Gastroesophageal sphincter (tissue), 4 donors: ENCODE measurements around the gene DICER1. TPM values are rescaled to one million over a fixed set of nuclear protein-coding genes. Genes with fewer than 3 reads are reported as not detected.

ENCODE experiments used
- ATAC-seq: fragments of 150-250 bp; one replicate; pipeline ENCODE4 v1.9.1; 2016; ENCODE audit warnings: mild to moderate bottlenecking, moderate library complexity
- H3K27ac ChIP-seq, 4 donors: fragments of 200-600 bp; sonication (generic) in 3 of 4; 1 replicate in 3 of 4; 2 replicates in 1 of 4; pipeline ENCODE4 v1.5.1; 2016 to 2019
- H3K27me3 ChIP-seq: fragments of 200-600 bp; sonication (generic); one replicate; pipeline ENCODE4 v1.5.1; 2019
- H3K36me3 ChIP-seq, 2 donors: fragments of 200-600 bp; sonication (generic); one replicate each; pipeline ENCODE4 v1.5.1; 2019; ENCODE audit warnings: control low read depth in 1 of 2
- H3K4me1 ChIP-seq, 3 donors: fragments of 200-600 bp; sonication (generic); 1 replicate in 2 of 3; 2 replicates in 1 of 3; pipeline ENCODE4 v1.5.1; 2016 to 2019; ENCODE audit warnings: control low read depth in 2 of 3
- H3K4me3 ChIP-seq, 2 donors: fragments of 200-600 bp; sonication (generic); one replicate each; pipeline ENCODE4 v1.5.1; 2019; ENCODE audit warnings: mild to moderate bottlenecking in 1 of 2, moderate library complexity in 1 of 2
- H3K9me3 ChIP-seq, 3 donors: fragments of 200-600 bp; sonication (generic); one replicate each; pipeline ENCODE4 v1.5.1; 2017 to 2019; ENCODE audit warnings: control low read depth in 2 of 3
- EP300 ChIP-seq: sonication (generic); formaldehyde crosslinking; IDR thresholded peaks from one replicate; pipeline ENCODE4 v1.6.1; 2017; ENCODE audit warnings: antibody characterized with exemption, mild to moderate bottlenecking
- POLR2A ChIP-seq, 2 donors: fragments of 450-650 bp; IDR thresholded peaks; one replicate each; pipeline ENCODE4 v1.6.1; 2017; ENCODE audit warnings: antibody characterized with exemption in 2 of 2, mild to moderate bottlenecking in 2 of 2, moderate library complexity in 1 of 2
- POLR2AphosphoS5 ChIP-seq: sonication (generic); formaldehyde crosslinking; IDR thresholded peaks from one replicate; pipeline ENCODE4 v1.6.1; 2017; ENCODE audit warnings: antibody characterized with exemption
- WGBS, 2 donors: methylation state at CpG; one replicate each; pipeline ENCODE4 v1.1.5; 2018; ENCODE audit warnings: low coverage in 1 of 2; 5-methylcytosine and 5-hydroxymethylcytosine counted together
- total RNA-seq, 4 donors: library from RNA; depleted of rRNA; stranded (reverse); fragments of >200 nt; gene quantifications; one replicate each; pipeline ENCODE4 v1.1.0, GENCODE V29; 2016
- TF ChIP-seq, protein P1 (sequence below), 4 experiments: fragments of 200-600 bp in 2 of 4; fragments of 450-650 bp in 2 of 4; sonication (generic) in 1 of 4; IDR thresholded peaks; one replicate each; pipeline ENCODE4 v1.5.1; 2017 to 2019; ENCODE audit warnings: antibody characterized with exemption in 4 of 4, mild to moderate bottlenecking in 2 of 4, moderate library complexity in 2 of 4

Gene DICER1
- total RNA-seq, 4 donors from 2014 or later: 57.5 to 74.9 (median 68.6) TPM

DNA sequence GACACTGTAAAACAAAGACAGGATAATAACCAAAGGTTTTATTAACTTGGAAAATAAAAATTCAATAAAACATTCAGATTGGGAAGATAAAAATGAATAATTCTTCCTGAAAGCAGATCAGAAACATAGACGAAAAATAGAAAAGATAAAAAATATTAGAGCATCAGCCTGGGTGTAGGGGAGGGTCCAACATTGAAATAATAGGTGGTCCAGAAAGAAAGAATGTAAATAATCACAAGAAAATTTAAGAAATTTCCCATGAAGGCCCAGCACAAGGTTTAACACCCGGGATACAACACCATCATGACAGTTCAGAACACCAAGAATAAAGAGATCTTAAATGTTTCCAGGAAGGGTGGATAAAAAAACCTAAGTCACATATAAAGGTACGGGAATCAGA, 31.1 kb upstream of the DICER1 start:
- H3K27me3 ChIP-seq: no peaks in the 10 kb centered on the region
- no peaks in the 10 kb centered on the region for H3K9me3 ChIP-seq
- no peak overlapping the region for H3K4me3 ChIP-seq
- TF ChIP-seq POLR2AphosphoS5: no peak
- TF ChIP-seq POLR2A (IDR thresholded peaks at IDR 0.05): no peak
- TF ChIP-seq, protein P1, sequence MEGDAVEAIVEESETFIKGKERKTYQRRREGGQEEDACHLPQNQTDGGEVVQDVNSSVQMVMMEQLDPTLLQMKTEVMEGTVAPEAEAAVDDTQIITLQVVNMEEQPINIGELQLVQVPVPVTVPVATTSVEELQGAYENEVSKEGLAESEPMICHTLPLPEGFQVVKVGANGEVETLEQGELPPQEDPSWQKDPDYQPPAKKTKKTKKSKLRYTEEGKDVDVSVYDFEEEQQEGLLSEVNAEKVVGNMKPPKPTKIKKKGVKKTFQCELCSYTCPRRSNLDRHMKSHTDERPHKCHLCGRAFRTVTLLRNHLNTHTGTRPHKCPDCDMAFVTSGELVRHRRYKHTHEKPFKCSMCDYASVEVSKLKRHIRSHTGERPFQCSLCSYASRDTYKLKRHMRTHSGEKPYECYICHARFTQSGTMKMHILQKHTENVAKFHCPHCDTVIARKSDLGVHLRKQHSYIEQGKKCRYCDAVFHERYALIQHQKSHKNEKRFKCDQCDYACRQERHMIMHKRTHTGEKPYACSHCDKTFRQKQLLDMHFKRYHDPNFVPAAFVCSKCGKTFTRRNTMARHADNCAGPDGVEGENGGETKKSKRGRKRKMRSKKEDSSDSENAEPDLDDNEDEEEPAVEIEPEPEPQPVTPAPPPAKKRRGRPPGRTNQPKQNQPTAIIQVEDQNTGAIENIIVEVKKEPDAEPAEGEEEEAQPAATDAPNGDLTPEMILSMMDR (IDR thresholded peaks at IDR 0.05): no peak
- no peak for TF ChIP-seq EP300
- H3K4me1 ChIP-seq: peaks cover 0 to 50% (median 17%) of the 10 kb centered on the region in 3 donors
- ATAC-seq: no peak
- no peak overlapping the region for H3K27ac ChIP-seq
- H3K36me3 ChIP-seq: no peaks in the 10 kb centered on the region
- 94 to 97% methylated on average over 3 of the region's 3 CpGs for WGBS, 2 donors

DNA sequence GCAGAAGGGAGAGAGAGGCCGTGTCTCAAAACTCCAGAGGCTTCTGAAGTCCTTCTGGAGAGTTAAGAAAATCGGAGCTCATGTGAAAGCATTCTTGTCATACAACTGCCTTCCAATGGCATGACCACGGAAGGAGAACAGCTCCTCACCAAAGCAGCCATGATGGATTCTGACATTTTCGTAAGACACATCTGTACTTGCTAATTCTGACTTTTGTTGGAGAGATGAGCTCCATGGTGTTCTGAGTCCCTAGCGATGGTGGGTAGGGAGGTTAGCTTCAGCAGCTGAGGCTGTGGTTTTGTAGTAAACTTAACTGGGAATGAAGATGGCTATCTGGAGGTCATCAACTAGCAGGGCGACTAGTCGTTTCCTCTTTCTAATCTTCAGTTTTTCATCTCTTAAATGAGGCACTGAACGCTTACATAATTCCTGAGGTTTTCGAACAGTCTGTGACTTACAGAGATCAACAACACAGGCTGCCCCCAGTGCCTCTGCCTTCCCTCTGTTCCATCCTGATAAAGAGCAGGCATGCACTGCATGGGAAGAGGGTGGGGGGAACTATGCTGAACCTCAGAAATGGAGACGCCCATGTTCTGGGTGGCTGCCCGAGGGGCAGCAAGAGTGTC, 28.6 kb upstream of the DICER1 start:
- WGBS, 2 donors: 58 to 83% methylated on average over 6 to 7 of the region's 11 CpGs

DNA sequence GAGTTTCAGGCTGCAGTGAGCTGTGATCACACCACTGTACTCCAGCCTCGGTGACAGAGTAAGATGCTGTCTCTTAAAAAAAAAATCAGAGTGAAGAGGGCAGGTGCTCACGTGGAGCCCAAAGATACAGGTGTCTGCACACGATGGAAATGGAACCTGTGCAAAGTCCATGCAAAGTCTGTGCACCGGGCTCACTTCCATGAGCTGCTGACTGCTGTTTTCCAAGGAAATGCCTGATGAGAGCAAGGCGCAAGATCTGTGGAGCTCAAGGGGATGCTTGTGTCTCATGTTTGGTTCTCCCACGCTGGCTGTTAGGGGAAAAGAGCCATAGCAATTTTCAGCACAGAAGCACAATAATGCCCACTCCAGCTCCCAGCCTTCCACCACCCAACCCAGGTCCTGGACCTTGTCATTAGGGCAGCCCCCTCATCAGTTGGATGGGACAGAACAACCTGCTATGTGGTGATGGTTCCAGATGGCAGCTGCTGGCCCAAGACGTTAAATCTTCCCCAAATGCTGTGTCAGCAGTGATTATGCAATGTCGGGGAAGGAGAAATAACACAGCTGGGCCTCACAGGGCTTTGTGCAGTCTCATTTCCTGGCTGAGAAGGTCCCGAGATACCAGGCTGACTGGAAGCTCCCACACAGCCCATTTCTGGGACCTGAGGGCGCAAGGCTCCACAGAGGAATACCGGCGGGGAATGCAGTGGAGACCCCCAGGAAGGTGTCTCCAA, 27.9 kb upstream of the DICER1 start:
- peak overlapping the region; percentile 3 to 67 (median 66) for H3K27ac ChIP-seq
- no peaks in the 10 kb centered on the region for H3K27me3 ChIP-seq
- ATAC-seq: peak; percentile 78
- H3K4me1 ChIP-seq: peaks cover 0 to 43% (median 18%) of the 10 kb centered on the region in 3 donors
- H3K36me3 ChIP-seq: peaks cover 0 to 8% of the 10 kb centered on the region in 2 donors
- TF ChIP-seq POLR2A (IDR thresholded peaks at IDR 0.05) (peak; percentile 12 to 19), POLR2AphosphoS5 (peak; percentile 82), EP300 (no peak)
- TF ChIP-seq, protein P1 (IDR thresholded peaks at IDR 0.05): no peak
- no peaks in the 10 kb centered on the region for H3K9me3 ChIP-seq
- 55 to 94% methylated on average over 4 of the region's 12 CpGs for WGBS, 2 donors
- no peak overlapping the region for H3K4me3 ChIP-seq

More for the DNA sequence above, 28.6 kb upstream of the DICER1 start:
- Histone ChIP-seq H3K4me3 (no peak overlapping the region), H3K9me3 (no peaks in the 10 kb centered on the region), H3K27me3 (no peaks in the 10 kb centered on the region), H3K36me3 (peaks cover 0 to 2% of the 10 kb centered on the region in 2 donors), H3K27ac (peak overlapping the region; percentile 3 to 67 (median 66)), H3K4me1 (peaks cover 0 to 50% (median 18%) of the 10 kb centered on the region in 3 donors)
- no peak for ATAC-seq
- TF ChIP-seq, protein P1 (IDR thresholded peaks at IDR 0.05): no peak
- TF ChIP-seq EP300 (no peak), POLR2AphosphoS5 (no peak), POLR2A (IDR thresholded peaks at IDR 0.05) (no peak)

DNA sequence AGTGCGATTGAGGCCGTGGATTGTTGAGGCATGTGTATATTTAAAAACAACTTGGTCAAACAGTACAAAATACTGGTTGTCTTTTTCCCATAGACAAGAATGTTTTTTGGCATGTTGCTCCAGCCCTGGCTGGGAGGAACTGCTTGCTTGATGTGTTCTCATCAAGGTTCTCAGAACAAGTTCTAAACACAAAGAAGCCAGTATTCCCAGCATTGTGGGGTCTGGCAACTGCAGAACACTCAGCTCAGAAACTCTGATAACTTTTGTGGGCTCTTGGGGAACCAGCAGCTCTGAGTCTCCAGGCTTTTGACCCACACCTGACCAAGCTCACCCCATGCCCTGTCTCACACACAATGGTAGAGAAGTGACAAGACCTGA, 27.1 kb upstream of the DICER1 start:
- Histone ChIP-seq H3K27ac (peak overlapping the region; percentile 10 to 67 (median 66)), H3K4me1 (peaks cover 0 to 35% (median 18%) of the 10 kb centered on the region in 3 donors), H3K36me3 (peaks cover 0 to 16% of the 10 kb centered on the region in 2 donors), H3K27me3 (no peaks in the 10 kb centered on the region), H3K9me3 (no peaks in the 10 kb centered on the region), H3K4me3 (no peak overlapping the region)
- no peak for TF ChIP-seq POLR2AphosphoS5
- no peak for TF ChIP-seq EP300
- no peak for TF ChIP-seq POLR2A (IDR thresholded peaks at IDR 0.05)
- TF ChIP-seq, protein P1 (IDR thresholded peaks at IDR 0.05): no peak
- WGBS, 2 donors: 6 to 23% methylated on average over 2 of the region's 2 CpGs
- ATAC-seq: no peak
